ENCODE data around the gene ADAMTSL3.

Gene ADAMTSL3

DNA sequence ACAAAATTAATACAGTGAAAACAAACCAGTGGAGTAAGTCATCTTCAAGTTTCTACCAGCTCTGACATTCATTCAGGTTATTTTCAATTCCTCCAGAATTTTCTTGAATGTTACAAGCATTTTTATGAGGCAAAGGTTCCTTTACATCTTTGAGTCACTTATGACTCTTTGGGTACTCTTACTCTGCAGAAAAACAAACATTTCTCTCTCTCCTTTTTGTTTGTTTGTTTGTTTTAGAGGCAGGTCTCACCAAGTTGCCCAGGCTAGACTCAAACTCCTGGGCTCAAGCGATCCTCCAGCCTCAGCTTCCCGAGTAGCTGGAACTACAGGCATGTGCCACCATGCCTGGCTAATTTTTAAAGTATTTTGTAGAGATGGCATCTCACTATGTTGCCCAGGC is 233.5 kb downstream of the ADAMTSL3 start:
- ATAC-seq, result no peak

DNA sequence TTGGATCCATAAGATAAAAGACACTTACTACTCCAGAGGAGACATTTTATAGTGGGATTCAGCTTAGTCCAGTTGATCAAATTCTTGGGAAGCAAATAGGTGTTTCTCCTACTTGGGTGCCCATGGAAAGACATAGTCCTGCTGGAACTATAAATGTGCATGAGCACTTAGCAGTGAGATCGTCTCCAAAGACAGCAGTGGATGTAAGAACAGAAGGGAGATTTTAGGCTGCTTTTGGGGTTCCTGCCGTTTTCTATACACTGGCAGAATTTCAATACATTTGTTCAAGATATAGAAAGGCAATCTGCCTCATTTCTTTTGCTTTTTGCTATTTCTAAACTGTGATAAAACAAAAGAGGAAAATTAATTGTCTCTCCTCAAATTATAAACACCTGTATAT is 234.0 kb downstream of the ADAMTSL3 start:
- ATAC-seq, result no peak

DNA sequence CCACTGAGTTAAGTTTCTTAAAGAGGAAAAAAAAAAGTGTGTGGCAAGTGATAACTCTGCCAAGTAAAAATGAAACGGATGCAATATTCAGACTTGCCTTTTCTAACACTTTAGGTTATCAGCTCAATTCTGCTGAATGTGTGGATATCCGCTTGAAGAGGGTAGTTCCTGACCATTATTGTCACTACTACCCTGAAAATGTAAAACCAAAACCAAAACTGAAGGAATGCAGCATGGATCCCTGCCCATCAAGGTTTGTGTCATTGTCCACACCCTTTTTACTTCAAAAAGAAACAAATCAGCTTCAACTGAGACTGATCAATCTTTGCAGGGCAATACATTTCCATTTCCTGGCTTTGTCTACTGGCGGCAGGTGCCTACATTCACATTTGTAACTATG is 236.1 kb downstream of the ADAMTSL3 start:
- ATAC-seq, result no peak

DNA sequence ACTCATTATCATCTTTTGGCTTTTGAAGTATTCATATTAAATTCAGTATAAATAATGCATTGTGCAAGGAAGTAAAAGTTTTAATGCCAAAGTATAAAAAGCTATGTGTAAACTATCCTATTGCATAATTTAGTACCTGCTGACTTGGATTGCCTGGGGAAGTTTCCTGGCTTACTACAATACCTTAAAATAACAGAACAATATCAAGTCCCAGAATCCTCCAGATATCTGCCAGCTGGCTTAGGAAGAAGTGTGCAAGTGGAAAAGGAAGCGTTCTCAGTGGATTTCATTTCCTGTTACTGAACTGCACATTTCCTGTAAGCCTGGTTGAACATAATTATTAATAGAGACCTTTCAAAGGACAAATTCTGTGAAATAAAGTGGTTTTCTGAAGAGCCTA is 236.7 kb downstream of the ADAMTSL3 start:
- ATAC-seq, result no peak

DNA sequence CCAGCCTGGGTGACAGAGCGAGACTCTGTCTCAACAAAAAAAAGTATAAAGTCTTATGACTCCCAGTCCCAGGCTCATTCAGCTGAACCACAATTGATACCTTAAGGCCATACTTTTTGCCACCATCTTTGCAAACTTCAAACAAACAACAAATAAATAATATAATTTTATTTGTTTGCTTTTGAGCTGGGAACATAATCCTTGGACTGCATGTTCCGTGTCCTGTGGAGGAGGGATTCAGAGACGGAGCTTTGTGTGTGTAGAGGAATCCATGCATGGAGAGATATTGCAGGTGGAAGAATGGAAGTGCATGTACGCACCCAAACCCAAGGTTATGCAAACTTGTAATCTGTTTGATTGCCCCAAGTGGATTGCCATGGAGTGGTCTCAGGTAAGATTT is 238.6 kb downstream of the ADAMTSL3 start:
- ATAC-seq, result no peak

DNA sequence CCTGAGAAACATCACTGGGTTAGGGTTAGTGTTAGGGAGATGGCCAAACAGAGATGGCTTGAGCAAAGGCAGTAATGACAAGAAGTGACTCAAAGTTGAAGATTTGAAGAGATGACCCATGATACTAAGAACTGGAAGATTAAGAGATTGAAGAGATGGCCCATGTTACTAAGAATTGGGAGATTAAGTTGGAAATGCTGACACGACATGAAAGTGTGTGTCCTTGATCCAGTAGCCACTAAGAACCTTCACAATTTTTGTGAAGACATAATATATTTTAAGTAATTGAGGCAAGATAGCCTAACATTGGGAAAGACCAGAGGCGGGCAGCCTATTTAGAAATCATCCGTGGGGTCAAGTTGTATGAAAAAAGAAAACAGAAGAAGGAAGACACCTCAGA is 239.4 kb downstream of the ADAMTSL3 start:
- ATAC-seq, result no peak

DNA sequence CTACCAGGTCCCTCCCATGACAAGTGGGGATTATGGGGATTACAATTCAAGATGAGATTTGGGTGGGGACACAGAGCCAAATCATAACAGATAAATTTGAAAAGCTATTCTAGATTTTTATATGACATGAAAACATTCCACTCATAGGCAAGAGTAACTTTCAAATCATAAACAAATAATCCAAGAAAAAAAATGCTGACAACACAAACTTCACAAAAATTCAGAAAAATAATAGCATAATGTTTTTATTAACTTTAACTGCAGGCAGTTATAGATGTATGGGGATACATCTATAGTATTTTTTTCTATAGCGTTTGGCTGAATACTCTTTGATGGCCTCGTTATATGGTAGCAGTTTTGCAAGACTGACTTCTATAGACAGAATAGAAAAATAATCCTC is 243.1 kb downstream of the ADAMTSL3 start:
- no peak for ATAC-seq

DNA sequence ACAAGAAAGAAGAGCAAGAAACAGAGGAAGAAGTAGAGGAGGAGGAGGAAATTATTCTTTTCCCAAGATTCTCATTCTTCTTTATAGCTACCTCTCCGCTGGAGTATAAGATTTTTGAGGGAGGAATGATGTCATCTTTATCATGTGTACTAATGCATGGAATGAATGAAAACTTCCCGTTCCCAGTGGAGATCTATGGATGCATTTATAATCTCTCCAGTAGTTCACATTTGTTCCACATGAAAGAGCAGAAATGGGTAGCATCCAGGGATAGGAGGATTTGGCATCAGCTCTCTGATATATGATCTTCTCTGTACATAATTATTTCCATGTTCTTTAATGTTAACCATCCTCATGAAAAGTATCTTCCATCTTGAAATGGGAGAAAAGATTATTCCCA is 244.4 kb downstream of the ADAMTSL3 start:
- no peak for ATAC-seq

DNA sequence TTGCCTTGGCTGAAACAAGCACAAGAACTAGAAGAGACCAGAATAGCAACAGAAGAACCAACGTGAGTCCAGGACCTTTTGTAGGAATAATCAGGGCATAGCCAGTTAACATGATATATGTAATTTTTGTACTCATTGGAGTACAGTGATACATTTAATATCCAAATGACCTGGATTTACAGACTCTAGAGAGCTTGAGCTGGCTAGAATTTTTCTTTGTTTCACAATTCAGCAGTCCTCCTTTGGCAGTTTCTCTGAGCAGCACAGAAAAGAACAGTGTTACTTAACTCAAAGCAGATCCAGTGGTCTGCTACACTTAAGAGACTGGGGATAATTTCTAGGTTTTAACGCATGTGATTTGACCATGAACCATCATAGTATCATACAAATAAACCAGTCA is 245.7 kb downstream of the ADAMTSL3 start:
- no peak for ATAC-seq

DNA sequence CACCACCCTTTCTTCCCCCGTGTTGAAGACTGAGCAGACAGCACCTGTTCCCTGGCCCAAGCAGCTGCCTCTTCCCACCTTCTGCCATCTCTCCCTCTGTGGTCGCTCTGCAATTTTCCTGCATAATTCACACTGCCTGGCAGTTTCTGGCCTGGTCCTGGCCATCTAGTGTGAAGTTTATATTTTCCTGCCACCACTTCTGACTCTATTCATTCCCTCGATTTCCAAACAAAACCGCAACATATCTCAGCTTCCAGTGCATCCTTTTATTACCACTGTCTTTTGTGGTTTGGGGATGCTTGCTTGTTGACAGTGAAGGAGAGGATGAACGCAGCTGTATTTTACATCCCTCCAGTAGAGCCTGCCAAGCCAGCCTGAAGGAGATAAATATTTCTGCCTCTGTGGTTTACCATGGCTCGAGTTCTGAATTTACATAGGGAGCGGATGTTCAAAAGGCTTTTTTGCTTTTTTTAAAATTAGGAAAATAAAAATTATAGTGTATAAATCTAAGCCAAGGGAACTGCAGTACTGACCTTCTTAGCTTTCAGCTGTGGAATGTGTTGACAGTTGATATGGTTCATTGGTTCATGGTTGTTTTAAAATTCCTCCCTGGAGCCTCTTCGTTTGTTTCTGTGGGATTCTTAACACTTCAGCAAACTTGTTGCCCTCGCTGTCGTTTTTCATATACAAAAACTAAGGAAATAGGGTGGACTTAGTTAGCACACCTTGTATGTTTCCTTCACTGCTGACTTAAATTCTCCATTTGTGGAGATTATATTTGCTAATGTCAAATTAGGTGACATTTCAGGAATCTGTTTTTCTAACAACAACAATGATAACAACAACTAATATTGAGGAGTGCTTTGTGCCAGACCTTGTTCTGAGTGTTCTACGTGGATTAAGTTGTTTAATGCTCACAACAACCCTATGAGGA is 250.5 kb downstream of the ADAMTSL3 start:
- ATAC-seq, result no peak

DNA sequence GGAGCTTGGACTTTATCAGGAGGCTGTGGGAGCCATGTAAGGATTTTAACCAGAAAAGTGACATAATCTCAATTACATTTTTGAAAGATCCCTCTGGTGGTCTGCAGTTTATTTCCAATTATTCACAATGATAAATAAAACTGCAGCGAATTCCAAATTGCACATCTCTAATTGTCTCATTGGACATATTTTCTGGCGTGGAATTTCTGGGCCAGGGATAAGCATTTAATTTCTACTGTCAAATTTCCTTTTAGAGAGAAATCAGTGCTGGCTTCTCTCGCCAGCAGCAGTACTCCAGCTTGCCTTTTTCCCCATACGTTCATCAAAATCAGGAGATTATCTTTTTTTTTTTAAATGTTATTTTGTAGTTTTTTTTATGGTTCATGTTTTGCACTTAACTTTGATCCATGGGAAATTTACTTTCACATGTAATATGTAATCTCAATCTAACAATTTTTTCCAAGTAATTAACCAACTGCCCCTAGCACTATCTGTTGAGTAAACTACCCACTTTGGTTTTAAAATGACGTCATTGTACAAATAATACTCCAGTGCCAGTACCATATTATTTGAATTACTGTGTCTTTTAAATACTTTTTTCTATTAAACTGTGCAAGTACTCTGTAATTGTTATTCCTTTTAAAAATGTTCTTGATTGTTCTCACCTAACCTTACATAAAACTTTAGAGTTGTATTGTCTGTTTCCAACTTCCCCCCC is 251.8 kb downstream of the ADAMTSL3 start:
- ATAC-seq, result no peak

DNA sequence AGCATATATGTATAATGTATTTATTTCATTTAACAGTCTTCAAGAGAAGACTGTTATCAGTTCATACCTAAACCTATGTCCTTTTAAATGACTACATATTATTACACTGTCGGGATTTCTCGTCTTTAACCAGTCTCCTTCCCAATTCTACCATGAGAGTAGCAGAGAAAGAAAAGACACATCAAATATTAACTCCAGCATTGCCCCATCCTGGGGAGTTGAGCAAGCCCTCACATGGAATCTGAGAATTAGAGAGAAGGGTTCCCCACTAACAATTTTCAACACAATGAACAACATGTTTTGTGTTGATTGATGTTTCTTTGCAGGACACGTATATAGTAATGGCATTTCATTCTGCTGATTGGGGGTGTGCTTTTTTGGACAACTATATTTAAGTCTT is 257.4 kb downstream of the ADAMTSL3 start:
- ATAC-seq, result no peak

DNA sequence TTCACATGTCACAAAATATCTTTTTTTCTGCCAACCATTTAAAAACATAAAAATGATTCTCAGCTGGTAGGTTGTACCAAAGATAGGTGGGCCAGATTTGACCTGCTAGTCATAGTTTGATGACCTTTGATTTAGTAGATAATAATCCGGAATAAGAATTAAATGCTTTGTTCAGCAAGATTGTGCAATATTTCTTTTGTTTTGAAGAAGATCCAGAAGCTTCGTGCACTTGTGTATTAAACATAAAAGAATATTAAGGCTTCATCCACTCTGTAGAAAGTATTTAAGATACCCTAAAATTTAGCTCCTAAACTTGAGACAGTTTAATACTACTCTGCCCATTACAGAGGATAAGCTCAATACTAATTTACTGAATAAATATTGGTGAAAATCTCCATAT is 258.4 kb downstream of the ADAMTSL3 start:
- ATAC-seq, result no peak

DNA sequence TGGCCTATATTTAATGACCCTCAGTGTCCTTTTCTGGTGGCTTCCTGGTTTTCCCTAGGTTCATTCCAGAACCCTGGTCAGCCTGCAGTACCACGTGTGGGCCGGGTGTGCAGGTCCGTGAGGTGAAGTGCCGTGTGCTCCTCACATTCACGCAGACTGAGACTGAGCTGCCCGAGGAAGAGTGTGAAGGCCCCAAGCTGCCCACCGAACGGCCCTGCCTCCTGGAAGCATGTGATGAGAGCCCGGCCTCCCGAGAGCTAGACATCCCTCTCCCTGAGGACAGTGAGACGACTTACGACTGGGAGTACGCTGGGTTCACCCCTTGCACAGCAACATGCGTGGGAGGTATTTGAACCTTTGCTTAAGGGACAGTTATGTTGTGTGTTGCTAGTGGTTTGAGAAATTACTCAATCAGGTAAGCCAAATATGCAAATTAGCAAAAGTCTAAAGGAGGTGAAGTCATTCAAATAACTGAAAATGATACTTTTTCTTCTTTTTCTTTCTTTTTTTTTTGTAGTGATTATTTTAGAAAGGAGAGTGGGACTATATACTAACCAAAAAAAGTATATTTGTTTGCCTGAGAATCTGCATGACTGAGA is 259.2 kb downstream of the ADAMTSL3 start:
- ATAC-seq, result no peak

DNA sequence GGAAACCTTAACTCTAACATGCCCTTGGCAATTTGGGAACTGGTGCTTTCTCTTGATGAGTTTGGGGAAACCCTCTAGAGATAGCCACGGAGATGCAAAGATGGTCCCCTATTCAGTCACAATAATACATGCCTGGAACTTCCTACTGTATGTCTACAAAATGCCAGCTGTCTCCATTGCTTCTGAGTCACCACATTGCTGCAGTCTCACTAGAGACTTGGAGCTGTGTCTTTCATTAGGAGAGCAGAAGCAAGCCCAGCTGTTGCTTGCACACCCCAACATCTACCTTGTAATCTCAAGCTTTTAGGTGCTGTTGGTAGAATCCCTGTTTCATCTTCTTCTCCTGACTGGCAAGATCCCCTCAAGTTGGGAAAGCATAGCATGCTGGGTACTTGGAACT is 261.0 kb downstream of the ADAMTSL3 start:
- ATAC-seq, result no peak

DNA sequence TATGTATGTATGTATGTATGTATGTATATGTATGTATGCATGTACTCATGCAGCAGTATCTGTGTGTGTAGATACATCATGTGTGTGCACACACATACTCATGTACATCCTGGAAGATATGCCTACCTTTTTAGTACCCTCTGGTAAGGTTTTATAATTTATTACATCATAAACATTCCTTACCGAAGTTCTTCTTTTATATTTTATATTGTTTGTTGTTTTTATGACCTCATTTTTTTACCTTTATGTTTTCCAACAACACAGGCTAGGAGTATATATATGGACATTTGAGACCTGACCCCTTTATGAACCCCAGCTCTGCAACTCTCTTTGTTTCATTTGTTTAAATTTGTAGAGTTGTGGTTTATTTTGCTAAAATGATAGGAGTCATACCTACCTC is 263.5 kb downstream of the ADAMTSL3 start:
- ATAC-seq, result no peak

DNA sequence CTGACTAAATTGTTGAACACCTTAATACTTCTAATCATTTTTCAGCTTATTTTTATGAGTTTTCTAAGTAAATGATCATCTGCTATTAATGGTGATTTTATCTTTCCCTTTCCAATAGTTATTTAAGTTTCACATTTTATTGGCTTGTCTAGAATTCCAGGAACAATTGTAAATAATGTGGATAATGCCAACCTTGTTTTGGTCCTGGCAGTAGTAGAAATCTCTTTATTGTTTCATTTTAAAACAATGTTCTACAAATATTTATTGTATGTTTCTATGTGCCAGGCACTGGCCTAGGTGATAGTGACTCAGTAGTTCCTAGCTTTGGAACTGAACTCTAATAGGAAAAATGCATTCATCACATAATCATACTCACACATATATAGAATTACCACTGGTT is 264.1 kb downstream of the ADAMTSL3 start:
- ATAC-seq, result no peak

DNA sequence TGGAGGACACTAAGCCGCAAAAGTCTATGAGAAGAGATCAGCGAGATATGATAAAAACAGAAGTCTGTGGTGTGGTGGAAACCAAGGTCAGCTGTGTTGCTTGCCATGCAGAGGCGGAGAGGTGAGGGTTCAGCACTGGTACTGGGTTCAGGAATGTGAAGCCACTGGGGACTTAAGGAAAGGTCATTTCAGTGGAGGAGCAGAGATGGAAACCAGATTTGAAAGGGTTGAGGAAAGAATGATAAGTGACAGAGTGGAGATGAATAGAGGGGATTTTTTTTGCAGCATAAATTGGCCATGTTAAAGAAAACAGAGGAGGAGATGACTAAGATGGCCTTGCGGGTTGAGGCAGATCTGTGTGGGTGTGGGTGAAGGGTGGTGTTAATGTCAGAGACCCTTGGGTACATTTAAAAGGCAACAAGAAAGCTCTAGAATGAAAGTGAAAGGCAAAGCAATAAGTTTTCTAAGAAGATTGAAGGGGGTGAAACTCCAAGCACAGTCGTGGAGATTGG is 265.5 kb downstream of the ADAMTSL3 start:
- ATAC-seq, result peak; percentile 81 to 83

DNA sequence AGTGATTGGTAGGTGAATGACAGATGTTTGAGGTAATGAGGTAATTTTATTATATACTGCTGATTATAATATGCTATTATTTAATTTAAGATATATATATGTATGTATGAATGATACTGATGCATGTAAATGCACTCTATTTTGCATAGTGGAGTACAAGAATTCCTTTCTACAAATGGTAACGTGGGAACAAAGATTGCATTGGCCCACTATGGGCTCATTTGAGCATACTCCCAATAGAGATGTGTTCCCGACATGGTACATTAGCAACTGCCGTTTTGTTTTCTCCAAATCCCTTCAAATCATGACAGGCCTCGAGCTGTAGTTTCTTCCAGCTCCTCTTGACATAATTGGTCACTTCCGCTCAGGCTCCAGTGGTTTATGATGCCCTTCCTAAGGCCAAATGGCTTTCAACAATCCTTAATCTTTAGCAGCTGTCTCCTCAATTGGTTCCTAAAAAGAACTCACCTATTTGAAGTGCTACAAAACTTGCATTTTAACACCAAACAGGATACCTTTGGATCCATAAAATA is 266.1 kb downstream of the ADAMTSL3 start:
- no peak for ATAC-seq

DNA sequence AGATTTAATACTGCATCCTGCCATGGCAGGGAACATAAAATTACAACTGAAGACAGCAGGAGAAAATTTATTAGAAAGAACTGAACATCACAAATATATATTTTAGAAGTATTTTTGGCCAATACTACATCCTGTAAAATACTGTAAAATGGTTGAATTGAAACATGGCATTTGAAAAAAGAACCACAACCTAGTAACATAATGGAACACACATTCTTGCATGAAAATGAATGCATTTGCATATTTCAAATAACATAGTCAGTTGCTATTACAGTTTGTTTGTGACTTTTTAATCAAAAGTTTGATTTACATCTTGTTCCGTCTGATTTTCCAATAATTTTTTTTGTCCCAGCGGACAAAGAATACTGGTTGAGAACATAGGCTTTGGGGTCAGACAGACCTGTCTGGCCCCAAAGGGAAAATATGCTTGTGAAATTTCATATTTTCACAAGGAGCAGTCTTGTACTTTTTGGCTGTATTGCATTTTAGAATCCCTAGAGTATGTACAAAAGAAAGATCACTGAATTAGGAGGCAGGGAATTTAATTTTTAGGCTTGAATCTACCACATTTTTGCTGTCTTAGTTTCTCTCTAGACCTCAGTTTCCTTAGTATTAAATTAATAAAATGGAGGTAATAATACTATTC is 268.8 kb downstream of the ADAMTSL3 start:
- no peak for ATAC-seq

DNA sequence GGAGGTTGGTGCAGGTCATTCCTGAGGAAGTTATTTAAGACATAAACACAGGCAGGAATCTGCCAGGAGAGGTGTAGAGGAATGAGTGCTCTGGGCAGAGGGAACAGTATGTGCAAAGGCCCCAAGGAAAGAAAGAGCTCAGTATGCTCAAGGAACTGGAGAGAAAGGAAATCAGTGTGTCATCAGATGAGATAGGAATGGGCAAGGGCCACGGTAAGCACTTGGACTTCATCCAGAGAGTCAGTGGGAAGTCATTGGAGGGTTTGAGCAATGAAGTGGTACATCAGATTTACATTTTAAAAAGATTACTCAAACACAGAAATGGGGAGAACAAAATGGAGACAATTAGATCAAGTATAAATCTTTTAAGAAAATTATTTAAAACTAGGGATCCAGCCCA is 272.2 kb downstream of the ADAMTSL3 start:
- ATAC-seq, result no peak

DNA sequence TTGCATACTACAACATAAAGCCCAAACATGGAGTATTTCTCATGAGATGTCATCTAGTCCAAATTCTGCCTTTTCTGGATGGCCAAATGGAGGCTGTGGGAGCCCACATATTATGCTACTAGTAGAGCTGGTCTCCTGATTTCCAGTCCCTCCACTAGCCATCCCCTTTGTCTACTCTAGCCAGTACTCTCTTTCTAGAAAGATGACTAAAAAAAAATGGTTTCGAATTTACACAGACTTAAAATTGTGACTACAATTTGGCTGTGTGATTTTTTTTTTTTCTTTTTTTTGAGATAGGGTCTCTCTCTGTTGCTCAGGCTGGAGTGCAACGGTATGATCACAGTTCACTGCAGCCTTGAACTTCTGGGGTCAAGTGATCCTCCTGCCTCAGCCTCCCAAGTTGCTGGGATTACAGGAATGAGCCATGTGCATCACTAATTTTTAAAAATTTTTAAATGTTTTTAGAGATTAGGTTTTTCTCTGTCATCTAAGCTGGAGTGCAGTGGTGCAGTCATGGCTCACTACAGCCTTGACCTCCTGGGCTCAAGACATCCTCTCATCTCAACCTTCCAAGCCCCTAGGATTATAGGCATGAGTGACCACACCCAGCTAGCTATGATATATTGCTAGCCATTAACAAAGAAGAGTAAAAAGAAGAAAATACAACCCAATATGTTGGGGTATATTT is 273.9 kb downstream of the ADAMTSL3 start:
- ATAC-seq, result peak; percentile 36 to 44
